Amniotic epithelial cell (primary cell): ENCODE measurements around the gene SLC5A5.

Source experiments
- DNase-seq: peaks from one replicate; pipeline ENCODE4 v3.0.0-alpha.2; 2010; ENCODE audit warnings: low read depth

The SLC5A5 gene

GRCh38 chr19:17871878-17872250 lies at the start of gene SLC5A5:
SLC5A5 (plus strand) TSS chr19:17871945; CDS start chr19:17872320, 375 bp downstream.
- no peak for DNase-seq

GRCh38 chr19:17824339-17824738 lies 47.4 kb upstream of the SLC5A5 start:
- DNase-seq = no peak

DNA sequence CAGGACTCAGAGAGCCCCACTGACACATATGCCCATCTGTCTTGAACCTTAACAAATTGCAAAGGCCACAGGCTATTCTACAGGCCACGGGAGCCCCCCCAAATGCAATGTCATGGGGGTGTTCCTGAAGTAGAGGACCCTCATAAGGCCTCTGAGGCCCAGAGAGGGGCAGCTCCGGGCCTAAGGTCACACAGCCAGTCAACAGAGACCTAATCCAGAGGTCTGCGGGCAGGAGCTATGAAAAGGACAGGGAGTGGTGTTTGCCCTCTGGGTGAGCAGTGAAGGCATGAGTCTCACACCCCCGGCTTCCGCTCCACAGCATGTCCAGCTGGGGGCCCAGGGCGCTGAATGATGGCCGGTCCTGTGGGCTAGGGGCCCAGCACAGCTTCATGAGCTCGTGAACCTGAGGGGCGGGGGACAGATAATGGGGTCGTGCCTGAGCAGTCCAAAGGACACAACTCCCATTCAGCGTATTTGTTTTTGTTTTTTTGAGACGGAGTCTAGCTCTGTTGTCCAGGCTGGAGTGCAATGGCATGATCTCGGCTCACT lies 45.2 kb upstream of the SLC5A5 start:
- DNase-seq = no peak

DNA sequence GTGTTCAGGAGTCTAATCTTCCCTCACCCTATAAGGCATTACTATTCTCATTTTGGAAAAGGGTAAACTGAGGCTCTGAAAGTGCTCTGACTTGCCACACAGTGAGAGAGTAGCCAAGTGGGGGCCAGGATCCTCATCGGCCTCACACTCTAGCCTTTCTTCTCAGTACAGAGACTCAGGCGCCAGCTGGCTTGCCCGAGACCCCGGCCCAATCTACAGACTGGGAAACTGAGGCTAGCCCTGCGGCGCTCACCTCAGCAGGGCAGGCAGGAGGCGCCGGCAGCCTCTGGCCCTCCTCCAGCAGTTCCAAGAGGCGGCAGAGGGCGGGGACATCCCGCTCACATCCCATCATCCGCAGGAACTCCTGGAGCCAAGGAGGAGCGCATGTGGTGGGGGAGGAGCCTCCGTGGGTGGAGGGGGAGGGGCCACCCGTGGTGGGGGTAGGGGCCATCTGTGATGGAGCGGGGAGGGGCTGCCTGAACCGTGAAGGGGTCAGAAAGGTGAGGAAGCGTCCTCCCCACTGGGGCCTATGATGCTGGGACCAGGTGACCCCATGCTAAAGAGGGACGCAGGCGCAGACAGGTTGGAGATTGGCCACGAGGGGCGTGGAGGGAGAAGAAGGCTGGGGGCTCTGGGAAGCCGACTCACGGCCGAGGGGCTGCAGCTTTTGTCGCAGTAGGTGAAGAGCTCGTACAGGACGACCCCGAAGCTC lies 41.7 kb upstream of the SLC5A5 start:
- peak; percentile 64 for DNase-seq

DNA sequence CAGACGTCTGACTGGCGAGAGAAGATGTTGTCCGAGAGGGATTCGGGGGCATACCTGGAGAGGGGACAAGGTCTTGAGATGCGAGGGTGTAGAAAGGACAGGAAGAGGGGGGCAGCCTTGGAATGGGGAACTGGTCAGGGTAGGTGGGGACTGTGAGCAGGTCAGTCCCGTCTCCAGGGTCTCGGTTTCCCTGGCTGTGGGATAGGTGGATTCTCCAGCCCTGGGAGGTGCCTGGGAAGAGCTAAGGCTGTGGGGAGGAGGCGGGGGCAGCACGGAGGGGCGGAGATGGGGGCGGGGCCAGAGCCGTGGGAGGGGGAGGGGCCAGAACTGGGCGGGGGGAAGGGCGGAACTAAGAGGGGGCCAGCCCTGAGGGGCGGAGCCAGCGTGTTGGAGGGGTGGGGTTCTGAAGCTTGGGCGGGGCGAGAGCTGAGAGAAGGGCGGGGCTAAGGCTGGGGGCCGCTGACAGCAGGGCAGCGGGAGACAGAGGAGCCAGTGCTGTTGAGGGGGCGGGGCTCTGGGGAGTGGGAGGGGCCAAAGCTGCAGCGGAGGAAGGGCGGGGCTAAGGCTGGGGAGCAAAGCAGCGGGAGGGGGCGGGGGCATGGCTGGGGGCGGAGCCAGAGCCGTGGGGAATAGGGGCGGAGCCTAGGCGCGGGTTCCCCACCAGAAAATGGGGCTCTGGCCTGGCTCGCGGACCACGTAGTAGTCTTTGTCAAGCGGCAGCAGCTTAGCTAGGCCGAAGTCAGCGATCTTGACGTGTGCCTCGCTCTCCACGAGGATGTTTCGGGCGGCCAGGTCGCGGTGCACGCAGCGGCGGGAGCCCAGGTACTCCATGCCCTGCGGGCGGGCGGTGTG lies 41.0 kb upstream of the SLC5A5 start:
- DNase-seq = peak; percentile 79

GRCh38 chr19:17831419-17831888 lies 40.3 kb upstream of the SLC5A5 start:
- no peak for DNase-seq

- no peak for DNase-seq
Observed at GRCh38 chr19:17832443-17833208, 39.1 kb upstream of the SLC5A5 start.

DNA sequence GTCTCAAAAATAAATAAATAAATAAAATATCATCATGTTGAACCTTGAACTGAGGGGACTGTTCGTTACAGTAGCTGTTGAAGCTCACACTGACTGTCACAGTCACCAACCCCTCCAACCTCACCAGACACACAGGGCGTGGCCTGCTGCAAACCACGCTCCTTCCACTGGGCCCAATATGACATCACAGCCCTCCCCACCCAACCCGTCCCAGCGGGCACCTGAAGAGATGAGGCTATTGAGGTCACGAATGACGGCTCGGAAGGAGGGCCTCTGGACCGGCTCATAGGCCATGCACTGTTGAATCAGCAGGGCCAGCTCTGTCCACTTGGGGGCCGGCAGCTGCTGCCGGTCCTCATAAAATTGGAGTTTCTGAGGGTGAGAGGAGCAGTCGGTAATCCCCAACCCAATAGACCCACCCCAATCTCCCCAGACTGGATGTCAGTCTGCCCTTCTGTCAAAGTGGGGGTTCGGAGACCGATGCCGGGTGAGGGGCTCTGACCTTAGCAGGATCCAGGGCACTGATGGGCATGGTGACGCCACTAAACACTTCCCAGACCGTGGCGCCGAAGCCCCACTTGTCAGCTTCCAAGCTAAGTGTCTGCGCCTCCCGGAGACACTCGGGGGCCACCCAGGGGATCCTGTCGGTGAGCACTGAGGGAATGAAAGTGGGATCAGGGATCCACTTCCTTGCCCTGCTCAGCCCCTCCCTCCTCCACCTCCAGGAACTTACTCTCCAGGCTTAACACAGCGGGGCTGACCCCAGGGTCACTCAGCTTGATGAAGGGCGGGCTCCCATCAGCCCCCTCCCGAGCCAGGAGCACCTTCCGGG lies 37.2 kb upstream of the SLC5A5 start:
- DNase-seq = no peak

DNA sequence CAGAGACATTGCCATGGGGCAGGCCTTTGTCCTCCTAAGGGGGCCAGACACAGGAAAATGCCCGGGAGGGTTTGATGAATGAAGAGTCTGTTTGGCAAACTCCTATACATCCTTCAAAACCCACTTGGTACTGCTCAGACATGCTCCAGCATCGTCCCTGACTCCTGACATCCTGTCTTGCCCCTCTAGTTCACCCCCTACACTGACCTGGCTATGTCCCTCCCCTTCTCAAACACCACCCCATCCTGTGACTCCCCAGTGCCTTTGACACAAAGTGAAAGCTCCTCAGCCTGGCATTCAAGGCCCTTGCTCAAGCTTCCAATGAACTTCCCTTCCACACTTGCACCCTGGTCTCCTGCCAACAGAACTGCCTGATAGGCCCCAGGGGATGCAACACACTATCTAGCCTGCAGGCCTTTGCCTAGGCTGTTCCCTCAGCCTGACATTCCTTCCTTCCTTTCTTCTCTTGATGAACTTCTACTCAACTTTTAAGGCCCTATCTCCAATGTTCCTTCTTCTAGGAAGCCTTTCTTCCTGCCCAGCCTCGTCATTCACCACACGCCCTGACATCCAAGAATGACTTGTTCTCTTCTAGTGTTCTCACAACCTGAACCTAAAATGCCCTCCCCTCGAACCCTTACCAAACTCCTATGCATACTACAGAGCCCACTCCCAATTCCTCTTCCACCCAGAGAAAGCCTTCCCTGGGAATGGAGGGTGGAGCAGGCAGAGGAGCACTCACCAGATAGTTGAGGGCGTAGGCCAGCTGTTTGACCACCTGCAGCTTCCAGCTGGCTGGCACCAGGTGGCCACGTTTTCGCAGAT lies 36.4 kb upstream of the SLC5A5 start:
- DNase-seq = no peak

DNA sequence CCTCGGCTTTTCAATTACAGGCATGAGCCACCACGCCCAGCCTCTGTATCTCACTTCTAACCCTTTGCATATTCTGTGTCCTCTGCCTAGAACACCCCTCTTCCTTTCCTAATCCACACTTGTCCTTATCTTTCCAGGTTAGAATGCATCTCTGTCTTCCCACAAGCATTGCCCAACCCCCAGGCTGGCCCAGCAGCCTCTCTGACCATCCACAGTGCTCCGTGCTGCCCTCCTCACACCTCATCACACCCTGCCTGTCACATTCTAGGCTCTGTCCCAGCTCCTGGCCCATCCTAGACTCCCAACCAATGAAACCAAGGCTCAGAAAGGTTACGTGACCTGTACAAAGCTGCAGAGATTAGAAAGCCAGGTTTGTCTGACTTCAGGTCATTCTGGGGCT lies 35.2 kb upstream of the SLC5A5 start:
- peak; percentile 58 for DNase-seq

- no peak for DNase-seq
Observed at GRCh38 chr19:17837972-17838371, 33.8 kb upstream of the SLC5A5 start.

DNA sequence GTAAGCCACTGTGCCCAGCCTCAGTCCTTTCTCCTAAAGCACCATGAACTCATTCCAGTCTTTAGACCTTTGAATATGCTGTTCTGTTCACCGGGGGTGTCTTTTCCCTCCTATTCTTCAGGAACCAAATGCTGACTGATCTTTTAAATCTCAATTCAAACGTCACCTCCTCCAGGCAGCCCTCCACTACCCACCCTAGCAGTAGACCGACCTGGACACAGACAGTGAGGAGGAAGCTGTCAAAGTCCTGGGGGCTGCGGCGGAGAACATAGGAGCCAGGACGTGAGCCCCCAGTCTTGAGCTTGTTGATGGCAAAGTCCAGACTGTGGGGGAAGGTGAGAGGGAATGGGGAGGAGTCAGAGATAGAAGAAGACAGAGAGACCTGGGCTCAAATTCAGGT lies 31.7 kb upstream of the SLC5A5 start:
- no peak for DNase-seq

GRCh38 chr19:17841371-17841809 lies 30.4 kb upstream of the SLC5A5 start:
- no peak for DNase-seq

DNA sequence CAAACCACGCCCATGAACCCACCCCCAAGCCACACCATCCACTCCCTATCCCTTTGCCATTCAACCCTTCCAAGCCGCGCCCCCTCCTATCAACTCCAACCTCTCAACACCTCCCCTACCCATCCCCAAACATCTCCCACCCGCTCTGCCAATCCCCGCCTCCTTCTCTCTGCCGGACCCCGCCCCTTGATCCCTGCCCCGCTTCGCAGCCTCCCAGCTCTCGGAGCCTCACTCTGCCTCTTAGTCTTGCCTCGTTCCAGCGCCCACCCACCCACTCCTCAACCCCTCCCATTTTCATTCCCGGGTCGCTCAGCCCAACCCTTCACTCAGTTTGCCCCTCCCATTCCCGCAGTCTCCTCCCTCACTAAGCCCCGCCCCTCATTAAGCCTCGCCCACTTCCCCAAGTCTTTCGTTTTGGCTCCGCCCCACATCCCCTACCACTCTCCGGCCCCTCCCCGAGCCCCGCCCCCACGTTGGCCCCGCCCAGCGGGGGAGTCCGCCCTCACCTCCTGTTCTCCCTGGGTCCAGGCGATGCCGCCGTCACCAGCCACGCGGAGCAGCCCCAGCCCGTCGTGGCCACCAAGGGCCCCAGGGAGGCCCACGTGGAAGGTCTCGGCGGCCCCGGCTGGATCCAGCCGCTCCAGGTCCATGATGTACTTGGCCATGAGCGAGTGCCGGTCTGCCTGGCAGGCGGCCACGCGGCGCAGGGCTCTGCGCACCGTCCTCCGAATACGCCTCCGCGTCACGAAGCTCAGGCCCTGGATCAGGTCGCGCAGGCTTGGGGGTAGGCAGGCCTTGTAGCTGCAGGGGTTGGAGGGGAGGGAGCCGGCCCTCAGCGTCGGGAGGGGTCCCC lies 29.7 kb upstream of the SLC5A5 start:
- DNase-seq = peak; percentile 80

DNA sequence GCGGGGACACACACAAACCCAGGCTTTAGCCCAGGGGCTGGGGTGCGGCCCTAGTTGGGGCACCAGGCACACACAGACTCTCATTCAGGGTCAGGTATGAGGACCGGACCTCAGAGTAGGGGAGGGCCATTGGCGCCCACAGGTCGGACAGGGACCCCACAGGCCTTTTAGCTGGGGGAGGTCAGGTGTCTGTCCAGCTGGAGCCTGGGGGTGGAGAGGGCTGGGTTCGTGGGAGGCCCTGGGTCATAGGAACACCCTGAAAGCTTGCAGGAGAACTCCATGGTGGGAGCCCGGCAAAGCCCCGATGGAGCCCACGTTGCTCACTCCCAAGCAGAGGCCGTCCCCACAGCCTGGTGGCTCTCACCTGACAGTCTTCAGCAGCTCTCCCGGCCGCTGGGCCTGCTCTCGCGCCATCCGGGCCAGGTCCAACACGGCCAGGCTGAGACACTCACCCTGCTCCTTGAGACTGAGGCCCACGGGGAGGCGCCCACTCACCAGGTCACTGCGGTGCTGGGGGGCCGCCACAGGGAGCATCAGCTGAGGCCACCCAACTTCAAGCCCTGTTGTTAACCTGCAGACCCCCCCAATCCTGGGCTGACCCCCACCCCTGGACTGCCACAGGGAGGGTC lies 29.0 kb upstream of the SLC5A5 start:
- no peak for DNase-seq

DNA sequence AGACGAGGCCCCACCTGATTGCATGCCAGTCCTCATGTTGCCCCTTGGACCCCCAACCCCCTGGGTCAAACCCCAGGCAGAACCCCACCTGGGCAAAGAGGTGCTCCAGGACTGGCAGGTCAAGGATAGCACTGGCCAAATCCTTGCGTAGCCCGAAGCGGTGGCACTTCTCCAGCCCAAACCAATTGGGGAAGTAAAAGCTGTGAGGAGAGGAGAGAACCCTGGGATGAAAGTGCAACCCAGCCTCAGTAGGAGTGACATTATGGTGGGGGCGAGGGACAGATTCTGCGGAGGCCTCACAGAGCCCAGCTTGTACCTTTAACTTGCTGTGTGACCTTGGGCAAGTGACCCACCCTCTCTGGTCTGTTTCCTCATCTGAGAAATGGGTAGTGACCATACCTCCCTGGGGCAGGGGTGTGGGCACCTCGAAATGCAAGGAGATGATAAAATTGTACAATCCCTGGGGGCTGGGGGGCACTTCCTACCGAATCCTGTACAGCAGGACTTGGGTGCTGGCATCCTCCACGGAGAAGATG lies 28.4 kb upstream of the SLC5A5 start:
- no peak for DNase-seq

DNA sequence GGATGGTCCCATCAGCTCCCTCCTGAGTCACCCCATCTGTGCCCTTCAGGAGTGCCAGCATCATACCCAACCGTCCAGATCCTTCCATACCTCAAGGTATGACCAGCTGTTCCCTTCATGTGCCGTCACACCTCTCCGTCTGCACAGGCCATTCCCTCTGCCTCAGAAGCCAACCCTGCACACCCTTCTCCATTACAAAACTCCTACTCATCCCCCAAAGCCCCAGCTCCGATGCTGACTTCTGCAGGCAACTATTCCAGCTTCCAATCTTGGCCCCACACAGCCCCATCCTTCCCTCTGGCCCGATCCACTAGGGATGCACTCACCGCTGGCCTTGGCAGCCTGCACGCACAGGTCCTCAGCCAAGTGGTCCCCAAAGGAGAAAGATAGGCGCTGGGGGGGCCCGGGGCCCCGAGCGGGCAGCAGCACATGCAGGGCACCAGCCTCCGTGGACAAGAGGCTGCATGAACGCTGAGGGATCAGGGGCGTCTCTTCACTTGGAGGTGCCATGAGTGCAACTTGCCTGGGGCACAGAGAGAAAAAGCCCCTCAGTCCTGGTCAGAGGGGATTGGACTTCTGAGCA lies 27.7 kb upstream of the SLC5A5 start:
- DNase-seq = no peak

- DNase-seq = no peak
Observed at GRCh38 chr19:17846146-17846545, 25.6 kb upstream of the SLC5A5 start.
